ENCODE results near the gene AFG1L.

- no peak for TF ChIP-seq POLR2A (IDR thresholded peaks at IDR 0.05)
- TF ChIP-seq, protein P1, sequence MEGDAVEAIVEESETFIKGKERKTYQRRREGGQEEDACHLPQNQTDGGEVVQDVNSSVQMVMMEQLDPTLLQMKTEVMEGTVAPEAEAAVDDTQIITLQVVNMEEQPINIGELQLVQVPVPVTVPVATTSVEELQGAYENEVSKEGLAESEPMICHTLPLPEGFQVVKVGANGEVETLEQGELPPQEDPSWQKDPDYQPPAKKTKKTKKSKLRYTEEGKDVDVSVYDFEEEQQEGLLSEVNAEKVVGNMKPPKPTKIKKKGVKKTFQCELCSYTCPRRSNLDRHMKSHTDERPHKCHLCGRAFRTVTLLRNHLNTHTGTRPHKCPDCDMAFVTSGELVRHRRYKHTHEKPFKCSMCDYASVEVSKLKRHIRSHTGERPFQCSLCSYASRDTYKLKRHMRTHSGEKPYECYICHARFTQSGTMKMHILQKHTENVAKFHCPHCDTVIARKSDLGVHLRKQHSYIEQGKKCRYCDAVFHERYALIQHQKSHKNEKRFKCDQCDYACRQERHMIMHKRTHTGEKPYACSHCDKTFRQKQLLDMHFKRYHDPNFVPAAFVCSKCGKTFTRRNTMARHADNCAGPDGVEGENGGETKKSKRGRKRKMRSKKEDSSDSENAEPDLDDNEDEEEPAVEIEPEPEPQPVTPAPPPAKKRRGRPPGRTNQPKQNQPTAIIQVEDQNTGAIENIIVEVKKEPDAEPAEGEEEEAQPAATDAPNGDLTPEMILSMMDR (IDR thresholded peaks at IDR 0.05) = no peak
Observed at GRCh38 chr6:108380876-108381275, 86.0 kb downstream of the AFG1L start.

Measured in adrenal gland (tissue), 5 donors.